Sigmoid colon (tissue), 4 donors: ENCODE data around the gene PIK3CD.

Source experiments
- POLR2A ChIP-seq, 2 donors: fragments of 450-650 bp; IDR thresholded peaks; one replicate each; pipeline ENCODE4 v1.6.1; 2016; ENCODE audit warnings: antibody characterized with exemption in 2 of 2, mild to moderate bottlenecking in 2 of 2, moderate library complexity in 2 of 2
- POLR2AphosphoS5 ChIP-seq, 4 donors: sonication (generic); formaldehyde crosslinking; IDR thresholded peaks; one replicate each; pipeline ENCODE4 v1.6.1; 2017; ENCODE audit warnings: antibody characterized with exemption in 4 of 4
- TF ChIP-seq, protein P1 (sequence below), 4 experiments: fragments of 450-650 bp in 3 of 4; fragments of 200-600 bp in 1 of 4; IDR thresholded peaks; one replicate each; pipeline ENCODE4 v1.5.1; 2016 to 2019; ENCODE audit warnings: antibody characterized with exemption in 4 of 4, mild to moderate bottlenecking in 3 of 4, moderate library complexity in 2 of 4

DNA sequence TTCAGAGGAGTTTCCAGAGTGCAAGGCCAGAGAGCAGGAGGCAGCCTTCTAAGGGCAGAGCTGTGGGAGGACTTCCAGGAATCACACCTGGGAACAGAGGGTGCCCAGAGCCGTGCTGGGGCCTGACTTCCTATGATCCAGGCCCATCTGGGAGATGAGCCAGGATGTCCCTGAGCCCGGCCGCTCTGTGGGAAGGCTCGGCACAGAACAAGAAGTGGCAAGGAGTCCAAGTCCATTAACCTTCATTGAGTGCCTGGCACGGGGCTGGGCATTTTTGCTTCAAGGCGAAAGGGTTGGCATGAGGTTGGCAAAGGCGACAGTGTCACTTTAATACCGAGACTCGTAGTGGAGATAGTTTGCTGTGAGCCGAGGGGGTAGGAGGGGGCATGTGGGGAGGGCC is 44.6 kb upstream of the PIK3CD start:
- TF ChIP-seq POLR2A (IDR thresholded peaks at IDR 0.05) = no peak
- no peak for TF ChIP-seq POLR2AphosphoS5 (IDR thresholded peaks at IDR 0.05)
- TF ChIP-seq, protein P1, sequence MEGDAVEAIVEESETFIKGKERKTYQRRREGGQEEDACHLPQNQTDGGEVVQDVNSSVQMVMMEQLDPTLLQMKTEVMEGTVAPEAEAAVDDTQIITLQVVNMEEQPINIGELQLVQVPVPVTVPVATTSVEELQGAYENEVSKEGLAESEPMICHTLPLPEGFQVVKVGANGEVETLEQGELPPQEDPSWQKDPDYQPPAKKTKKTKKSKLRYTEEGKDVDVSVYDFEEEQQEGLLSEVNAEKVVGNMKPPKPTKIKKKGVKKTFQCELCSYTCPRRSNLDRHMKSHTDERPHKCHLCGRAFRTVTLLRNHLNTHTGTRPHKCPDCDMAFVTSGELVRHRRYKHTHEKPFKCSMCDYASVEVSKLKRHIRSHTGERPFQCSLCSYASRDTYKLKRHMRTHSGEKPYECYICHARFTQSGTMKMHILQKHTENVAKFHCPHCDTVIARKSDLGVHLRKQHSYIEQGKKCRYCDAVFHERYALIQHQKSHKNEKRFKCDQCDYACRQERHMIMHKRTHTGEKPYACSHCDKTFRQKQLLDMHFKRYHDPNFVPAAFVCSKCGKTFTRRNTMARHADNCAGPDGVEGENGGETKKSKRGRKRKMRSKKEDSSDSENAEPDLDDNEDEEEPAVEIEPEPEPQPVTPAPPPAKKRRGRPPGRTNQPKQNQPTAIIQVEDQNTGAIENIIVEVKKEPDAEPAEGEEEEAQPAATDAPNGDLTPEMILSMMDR (IDR thresholded peaks at IDR 0.05) = no peak
